ENCODE measurements around the gene CD248. TPM values are rescaled to one million over a fixed set of nuclear protein-coding genes. Genes with fewer than 3 reads are reported as not detected.
"Not testable (repeated sequence)": the region's sequence is repeated elsewhere in the genome, so short reads cannot be mapped to it uniquely, and the experiment has no call there.

CD248 gene
- total and polyA plus RNA-seq, 9 donors = 4.9 to 47.9 (median 17.2) TPM

- Histone ChIP-seq H3K36me3 (no peaks in the 10 kb centered on the region), H3K27me3 (no peaks in the 10 kb centered on the region), H3K9me3 (no peaks in the 10 kb centered on the region), H3K4me3 (peak overlapping the region; percentile 54), H3K4me1 (ENCODE audit: insufficient read depth) (peaks cover 21% of the 10 kb centered on the region), H3K27ac (peak overlapping the region; percentile 78 to 92)
- DNase-seq = peak; percentile 93 to 97 (median 95)
- TF ChIP-seq, protein P1, sequence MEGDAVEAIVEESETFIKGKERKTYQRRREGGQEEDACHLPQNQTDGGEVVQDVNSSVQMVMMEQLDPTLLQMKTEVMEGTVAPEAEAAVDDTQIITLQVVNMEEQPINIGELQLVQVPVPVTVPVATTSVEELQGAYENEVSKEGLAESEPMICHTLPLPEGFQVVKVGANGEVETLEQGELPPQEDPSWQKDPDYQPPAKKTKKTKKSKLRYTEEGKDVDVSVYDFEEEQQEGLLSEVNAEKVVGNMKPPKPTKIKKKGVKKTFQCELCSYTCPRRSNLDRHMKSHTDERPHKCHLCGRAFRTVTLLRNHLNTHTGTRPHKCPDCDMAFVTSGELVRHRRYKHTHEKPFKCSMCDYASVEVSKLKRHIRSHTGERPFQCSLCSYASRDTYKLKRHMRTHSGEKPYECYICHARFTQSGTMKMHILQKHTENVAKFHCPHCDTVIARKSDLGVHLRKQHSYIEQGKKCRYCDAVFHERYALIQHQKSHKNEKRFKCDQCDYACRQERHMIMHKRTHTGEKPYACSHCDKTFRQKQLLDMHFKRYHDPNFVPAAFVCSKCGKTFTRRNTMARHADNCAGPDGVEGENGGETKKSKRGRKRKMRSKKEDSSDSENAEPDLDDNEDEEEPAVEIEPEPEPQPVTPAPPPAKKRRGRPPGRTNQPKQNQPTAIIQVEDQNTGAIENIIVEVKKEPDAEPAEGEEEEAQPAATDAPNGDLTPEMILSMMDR (IDR thresholded peaks at IDR 0.05) = peak; percentile 84 to 99 (median 97)
- TF ChIP-seq EP300 (IDR thresholded peaks at IDR 0.05) = no peak
- peak; percentile 18 for TF ChIP-seq POLR2A (IDR thresholded peaks at IDR 0.05)
- intact Hi-C loops (cut with DNase I) = loop anchor here in 3 of 4 donors (1.0 kb wide), 1 partner anchor 16 kb away; no protein-coding TSS in a partner anchor
- 0 to 1% (median 0%) methylated on average over 42 to 44 of the region's 44 CpGs for WGBS, 3 donors
Measured at GRCh38 chr11:66311965-66312548, 4.8 kb downstream of the CD248 start.

- WGBS, 3 donors = 21 to 23% (median 23%) methylated on average over 26 of the region's 26 CpGs
- peak overlapping the region; percentile 54 for H3K4me3 ChIP-seq
- no peaks in the 10 kb centered on the region for H3K36me3 ChIP-seq
- no peaks in the 10 kb centered on the region for H3K27me3 ChIP-seq
- intact Hi-C loops (cut with DNase I) = loop anchor here in 2 of 4 donors (1.0 kb wide), 1 partner anchor 17 kb away; no protein-coding TSS in a partner anchor
- peak overlapping the region; percentile 78 to 92 for H3K27ac ChIP-seq
- no peaks in the 10 kb centered on the region for H3K9me3 ChIP-seq
- H3K4me1 ChIP-seq (ENCODE audit: insufficient read depth) = peaks cover 19% of the 10 kb centered on the region
- no peak for DNase-seq
- no peak for TF ChIP-seq EP300 (IDR thresholded peaks at IDR 0.05)
Measured at GRCh38 chr11:66311470-66311964, 5.3 kb downstream of the CD248 start.

DNA sequence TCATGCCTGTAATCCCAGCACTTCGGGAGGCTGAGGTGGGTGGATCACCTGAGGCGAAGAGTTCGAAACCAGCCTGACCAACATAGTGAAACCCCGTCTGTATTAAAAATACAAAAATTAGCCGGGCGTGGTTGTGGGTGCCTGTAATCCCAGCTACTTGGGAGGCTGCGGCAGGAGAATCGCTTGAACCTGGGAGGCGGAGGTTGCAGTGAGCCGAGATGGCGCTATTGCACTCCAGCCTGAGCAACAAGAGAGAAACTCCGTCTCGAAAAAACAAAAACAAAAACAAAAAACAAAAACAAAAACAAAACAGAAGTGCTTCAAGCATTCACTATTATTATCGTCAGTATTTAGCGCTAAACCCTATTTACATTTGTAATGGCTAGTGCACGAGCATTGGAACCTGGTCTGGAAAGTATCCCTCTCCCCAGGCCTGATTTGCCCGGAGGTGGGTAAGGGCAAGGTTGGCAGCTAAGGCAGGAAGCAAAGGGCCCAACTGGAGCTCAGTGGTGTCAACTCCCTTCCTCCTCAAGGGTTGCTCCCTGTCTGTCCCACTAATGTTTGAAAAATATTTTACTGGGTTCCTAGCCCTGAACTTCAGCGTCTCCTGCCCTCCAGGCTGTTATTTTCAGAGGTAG, 5.9 kb downstream of the CD248 start:
- H3K27ac ChIP-seq = peak overlapping the region in 1 of 2 donors; percentile 92
- H3K36me3 ChIP-seq, H3K9me3 ChIP-seq, H3K27me3 ChIP-seq, H3K4me3 ChIP-seq: not testable (repeated sequence)
- peaks cover 16% of the 10 kb centered on the region for H3K4me1 ChIP-seq (ENCODE audit: insufficient read depth)
- peak in 1 of 5 donors; percentile 31 for DNase-seq
- 68 to 80% (median 71%) methylated on average over 18 of the region's 18 CpGs for WGBS, 3 donors
- intact Hi-C loops (cut with DNase I) = loop anchor here in 2 of 4 donors (1.0 kb wide), 1 partner anchor 17 kb away; no protein-coding TSS in a partner anchor

DNA sequence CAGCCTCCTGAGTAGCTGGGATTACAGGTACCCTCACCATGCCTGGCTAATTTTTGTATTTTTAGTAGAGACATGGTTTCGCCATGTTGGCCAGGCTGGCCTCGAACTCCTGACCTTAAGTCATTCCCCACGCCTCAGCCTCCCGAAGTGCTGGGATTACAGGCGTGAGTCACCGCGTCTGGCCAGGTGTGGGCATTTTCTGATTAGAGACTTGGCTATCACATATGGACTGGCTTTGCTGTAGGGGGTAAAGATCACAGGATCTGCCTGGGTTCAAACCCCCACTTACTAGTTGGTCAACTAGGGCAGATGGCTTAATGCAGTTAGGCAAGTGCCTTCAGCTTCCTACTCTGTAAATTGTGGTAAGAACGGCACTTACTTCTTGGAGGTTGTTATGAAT, 6.5 kb downstream of the CD248 start:
- Histone ChIP-seq H3K27ac (no peak overlapping the region), H3K27me3 (no peaks in the 10 kb centered on the region), H3K4me1 (ENCODE audit: insufficient read depth) (peaks cover 10% of the 10 kb centered on the region), H3K4me3 (no peak overlapping the region), H3K36me3 (no peaks in the 10 kb centered on the region), H3K9me3 (no peaks in the 10 kb centered on the region)
- intact Hi-C loops (cut with DNase I) = no loop called here
- DNase-seq = peak in 1 of 5 donors; percentile 22
- WGBS, 3 donors = 52 to 65% (median 53%) methylated on average over 8 of the region's 8 CpGs
- TF ChIP-seq, protein P1 (IDR thresholded peaks at IDR 0.05) = no peak
- TF ChIP-seq EP300 (IDR thresholded peaks at IDR 0.05) (no peak), POLR2A (IDR thresholded peaks at IDR 0.05) (no peak)

GRCh38 chr11:66309475-66309874, 7.4 kb downstream of the CD248 start:
- Histone ChIP-seq H3K27ac (no peak overlapping the region), H3K4me3 (no peak overlapping the region), H3K27me3 (no peaks in the 10 kb centered on the region), H3K4me1 (ENCODE audit: insufficient read depth) (peaks cover 2% of the 10 kb centered on the region), H3K36me3 (no peaks in the 10 kb centered on the region), H3K9me3 (no peaks in the 10 kb centered on the region)
- TF ChIP-seq, protein P1 (IDR thresholded peaks at IDR 0.05) = no peak
- TF ChIP-seq EP300 (IDR thresholded peaks at IDR 0.05) (no peak), POLR2A (IDR thresholded peaks at IDR 0.05) (no peak)
- DNase-seq = no peak
- intact Hi-C loops (cut with DNase I) = loop anchor here in 1 of 4 donors (10.0 kb wide), 1 partner anchor 75 kb away; no protein-coding TSS in a partner anchor
- 56 to 60% (median 57%) methylated on average over 3 of the region's 3 CpGs for WGBS, 3 donors
